HG03280 (cell line): ENCODE results near the gene HOXA6.

Source experiments
- ATAC-seq: cut with Tn5 transposase; IDR thresholded peaks from one replicate; pipeline ENCODE4 v1.9.1; 2021; ENCODE audit warnings: mild to moderate bottlenecking, moderate library complexity; ENCODE audit not compliant: unreplicated experiment

HOXA6 gene

GRCh38 chr7:27152816-27153442 lies 5.4 kb upstream of the HOXA6 start:
- ATAC-seq = no peak

- no peak for ATAC-seq
These were observed 4.6 kb upstream of the HOXA6 start, which contains the start of gene HOXA3 for GRCh38 chr7:27151931-27152815. TSS of gene HOXA3 (minus strand) at chr7:27152583. CDS start at chr7:27110640, 41,943 bp downstream.

- ATAC-seq = no peak
These were observed 3.9 kb upstream of the HOXA6 start for GRCh38 chr7:27151341-27151930.

GRCh38 chr7:27150568-27151340 lies 3.2 kb upstream of the HOXA6 start:
- ATAC-seq = peak; percentile 86

- peak; percentile 6 for ATAC-seq
These were observed 2.4 kb upstream of the HOXA6 start for GRCh38 chr7:27149842-27150567.

- ATAC-seq = no peak
These were observed 1.4 kb upstream of the HOXA6 start for GRCh38 chr7:27148756-27149641.

- ATAC-seq = no peak
These were observed 619 bp upstream of the HOXA6 start for GRCh38 chr7:27148031-27148755.

- no peak for ATAC-seq
These were observed 929 bp downstream of the HOXA6 start for GRCh38 chr7:27146491-27147198.

GRCh38 chr7:27145914-27146412 lies 1.6 kb downstream of the HOXA6 start:
- ATAC-seq = no peak

- ATAC-seq = no peak
These were observed 2.2 kb downstream of the HOXA6 start for GRCh38 chr7:27145165-27145913.

- ATAC-seq = no peak
These were observed 2.8 kb downstream of the HOXA6 start for GRCh38 chr7:27144781-27145164.

GRCh38 chr7:27143950-27144780 lies 3.4 kb downstream of the HOXA6 start:
- no peak for ATAC-seq

- no peak for ATAC-seq
These were observed 4.3 kb downstream of the HOXA6 start, which contains the start of gene HOXA5 for GRCh38 chr7:27143023-27143949. TSS of gene HOXA5 (minus strand) at chr7:27143681. CDS start at chr7:27143607, 74 bp downstream.

GRCh38 chr7:27142580-27143022 lies 5.0 kb downstream of the HOXA6 start:
- no peak for ATAC-seq
